DMS 273 (cell line): Measurements from ENCODE around the gene HPCAL1.

Source experiments
- DNase-seq: peaks from one replicate; lab custom pipeline; 2025; ENCODE audit not compliant: unreplicated experiment; lab: John Stamatoyannopoulos, UW

Gene HPCAL1

DNA sequence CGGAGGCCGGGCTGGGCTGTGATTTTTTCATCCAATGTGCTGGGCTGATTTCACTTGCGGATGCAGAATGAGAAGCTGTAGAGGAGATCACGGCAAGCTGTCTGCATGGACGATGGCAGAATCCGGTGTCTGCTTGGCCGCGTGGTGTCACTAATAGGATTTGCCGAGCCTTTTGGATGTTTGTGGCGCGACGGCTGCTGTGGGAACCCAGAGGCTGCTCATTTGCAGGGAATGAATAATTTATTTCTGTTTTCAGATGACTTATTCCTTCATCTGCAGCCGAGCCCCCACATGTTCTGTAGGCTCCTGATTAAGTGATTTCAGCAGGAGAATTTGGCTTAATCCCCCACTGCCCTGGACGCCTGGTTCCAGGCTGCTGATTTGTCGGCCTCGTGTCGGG, 82.8 kb downstream of the HPCAL1 start:
- DNase-seq, result peak; percentile 36

DNA sequence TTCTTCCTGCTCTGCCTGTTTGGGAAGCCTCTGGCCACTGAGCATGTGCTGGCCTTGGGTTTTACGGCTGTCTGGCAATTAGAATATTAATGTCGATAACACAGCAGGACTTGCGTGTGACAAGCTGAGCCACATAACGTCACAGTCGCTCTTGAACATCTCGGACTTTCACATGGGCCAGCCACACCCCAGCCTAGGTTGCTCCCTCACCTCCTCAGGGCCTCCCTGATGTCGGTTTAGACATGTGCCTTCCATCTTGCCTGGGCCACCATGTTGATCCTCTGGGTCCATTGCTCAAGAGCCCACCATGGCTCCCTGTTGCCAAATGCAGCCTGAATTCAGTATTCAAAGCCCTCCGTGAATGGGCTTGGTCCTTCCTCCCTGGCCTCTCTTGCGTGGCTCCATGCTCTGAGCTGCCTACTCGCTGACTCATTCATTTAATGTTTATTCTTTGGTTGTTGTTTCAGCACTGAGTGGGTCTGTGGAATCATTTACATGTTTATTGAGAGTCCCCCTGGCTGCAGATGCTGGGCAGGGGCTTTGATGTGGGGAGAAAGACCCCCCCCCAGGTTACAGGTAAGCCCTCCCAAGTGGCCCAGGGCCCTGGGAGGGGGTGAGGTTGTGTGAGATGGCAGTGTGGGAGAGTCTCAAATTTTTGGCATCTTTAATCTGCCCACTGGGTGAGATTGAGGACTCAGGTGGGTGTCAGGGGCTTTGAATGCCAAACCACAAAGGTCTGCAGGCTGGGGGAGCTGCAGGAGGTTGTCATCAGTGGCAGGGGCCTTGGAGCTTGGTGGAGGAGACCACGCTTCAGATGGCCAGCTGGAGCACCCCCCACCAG, 83.4 kb downstream of the HPCAL1 start:
- DNase-seq, result no peak

DNA sequence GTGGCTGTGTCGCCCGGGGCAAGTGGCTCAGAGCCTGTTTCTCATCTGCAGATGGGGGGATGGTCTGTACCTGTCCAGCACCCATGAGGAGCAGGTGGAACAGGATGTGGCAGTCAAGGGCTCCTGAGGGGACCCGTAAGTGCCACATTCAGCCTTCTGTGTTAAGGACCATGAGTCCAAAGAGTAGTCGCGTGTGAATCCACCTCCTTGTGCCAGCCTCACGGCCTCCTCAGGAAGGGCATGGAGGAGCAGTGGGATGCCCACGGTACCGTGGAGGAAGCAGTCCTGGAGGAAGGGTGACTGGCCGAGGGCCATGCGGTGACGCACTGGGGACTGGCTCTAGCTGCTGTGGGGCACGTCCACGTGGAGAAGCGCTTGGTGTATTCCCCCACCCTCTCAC, 84.3 kb downstream of the HPCAL1 start:
- DNase-seq, result no peak

DNA sequence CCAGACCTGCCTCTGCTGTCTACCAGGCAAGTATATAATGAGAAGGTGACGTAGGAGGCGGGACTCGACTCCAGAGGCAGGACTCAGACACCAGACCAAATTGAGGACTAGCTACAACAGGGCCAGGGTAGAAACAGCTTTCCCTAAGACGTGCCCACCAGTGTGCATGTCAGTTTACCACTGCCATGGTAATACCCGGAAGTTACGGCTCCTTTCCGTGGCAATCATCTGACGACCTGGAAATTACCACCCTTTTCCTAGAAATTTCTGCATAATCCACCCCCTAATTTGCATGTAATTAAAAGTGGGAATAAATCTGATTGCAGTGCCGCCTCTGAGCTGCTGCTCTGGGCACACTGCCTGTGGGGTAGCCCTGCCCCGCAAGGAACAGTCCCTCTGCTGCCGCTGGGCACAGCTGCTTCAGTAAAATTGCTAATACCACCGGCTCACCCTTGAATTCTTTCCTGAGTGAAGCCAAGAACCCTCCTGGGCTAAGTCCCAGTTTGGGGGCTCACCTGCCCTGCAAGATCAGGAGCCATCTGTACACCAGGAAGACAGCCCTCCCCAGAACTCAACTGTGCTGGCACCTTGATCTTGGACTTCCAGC, 86.4 kb downstream of the HPCAL1 start:
- no peak for DNase-seq

DNA sequence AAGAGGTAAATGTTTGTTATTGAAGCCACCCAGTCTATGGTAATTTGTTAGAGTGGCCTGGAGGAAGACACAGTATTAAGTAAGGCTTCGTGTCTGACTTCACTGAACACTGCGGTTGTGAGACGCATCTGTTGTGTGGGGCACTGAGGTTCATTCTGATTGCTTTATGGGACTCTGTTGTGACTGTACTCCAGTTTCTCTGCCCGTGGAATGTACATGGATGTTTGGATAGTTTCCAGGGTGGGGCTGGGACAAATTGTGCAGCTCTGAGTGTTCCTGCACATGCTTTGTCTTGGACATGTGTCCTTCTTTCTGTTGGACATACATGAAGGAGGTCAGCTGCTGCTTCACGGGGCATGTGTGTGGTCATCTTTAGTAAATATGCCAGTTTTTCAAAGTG, 86.9 kb downstream of the HPCAL1 start:
- DNase-seq, result no peak

DNA sequence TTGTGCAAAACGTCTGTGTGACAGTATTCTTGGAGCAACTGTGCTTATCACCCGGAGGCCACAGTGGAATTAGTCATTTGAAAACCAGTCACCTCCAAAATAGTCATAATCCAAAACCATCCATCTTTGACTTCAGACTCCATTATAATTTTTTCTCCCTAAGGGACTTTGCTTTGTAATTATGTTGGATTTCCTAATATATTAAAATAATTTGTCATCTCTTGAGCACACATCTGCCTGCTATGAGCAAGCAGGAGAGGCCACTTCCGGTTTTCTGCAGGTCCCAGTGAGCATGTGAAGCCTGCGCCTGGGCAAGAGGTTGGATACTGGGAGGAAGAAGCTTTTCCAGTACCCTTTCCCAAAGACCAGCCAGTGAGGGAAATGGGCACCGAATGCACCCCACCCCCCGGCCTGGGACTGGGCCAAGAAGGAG, 87.7 kb downstream of the HPCAL1 start:
- DNase-seq, result no peak

DNA sequence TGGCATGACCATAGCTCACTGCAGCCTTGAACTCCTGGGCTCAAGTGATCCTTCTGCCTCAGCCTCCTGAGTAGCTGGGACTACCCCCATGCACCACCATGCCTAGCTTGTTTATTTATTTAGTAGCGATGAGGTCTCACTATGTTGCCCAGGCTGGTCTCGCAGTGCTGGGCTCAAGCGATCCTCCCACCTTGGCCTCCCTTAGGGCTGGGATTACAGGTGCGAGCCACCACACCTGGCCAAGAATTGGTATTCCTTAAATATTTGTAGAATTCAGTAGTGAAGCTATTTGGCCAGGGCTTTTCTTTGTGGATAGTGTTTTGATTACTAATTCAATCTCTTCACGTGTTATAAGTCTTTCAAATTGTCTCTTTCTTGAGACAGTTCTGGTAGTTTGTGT, 89.4 kb downstream of the HPCAL1 start:
- no peak for DNase-seq

DNA sequence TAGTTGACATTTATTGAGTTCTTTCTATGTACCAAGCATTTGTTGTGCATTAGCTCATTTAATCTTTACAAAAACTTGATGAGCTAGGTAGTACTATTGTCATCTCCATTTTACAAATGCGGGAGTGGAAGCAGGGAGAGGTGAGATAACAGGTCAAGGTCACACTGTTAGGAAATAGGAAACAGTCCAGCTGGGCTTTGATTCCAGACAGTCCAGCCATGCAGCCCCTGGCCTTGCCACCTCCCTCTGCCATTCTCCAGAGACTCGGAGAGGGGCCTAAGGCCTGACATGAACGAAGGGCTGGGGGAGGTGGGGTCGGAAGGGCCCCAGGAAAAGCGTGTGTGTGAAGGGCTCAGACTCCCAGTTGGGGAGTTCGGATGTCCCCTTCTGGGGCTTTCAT, 89.8 kb downstream of the HPCAL1 start:
- DNase-seq, result no peak

DNA sequence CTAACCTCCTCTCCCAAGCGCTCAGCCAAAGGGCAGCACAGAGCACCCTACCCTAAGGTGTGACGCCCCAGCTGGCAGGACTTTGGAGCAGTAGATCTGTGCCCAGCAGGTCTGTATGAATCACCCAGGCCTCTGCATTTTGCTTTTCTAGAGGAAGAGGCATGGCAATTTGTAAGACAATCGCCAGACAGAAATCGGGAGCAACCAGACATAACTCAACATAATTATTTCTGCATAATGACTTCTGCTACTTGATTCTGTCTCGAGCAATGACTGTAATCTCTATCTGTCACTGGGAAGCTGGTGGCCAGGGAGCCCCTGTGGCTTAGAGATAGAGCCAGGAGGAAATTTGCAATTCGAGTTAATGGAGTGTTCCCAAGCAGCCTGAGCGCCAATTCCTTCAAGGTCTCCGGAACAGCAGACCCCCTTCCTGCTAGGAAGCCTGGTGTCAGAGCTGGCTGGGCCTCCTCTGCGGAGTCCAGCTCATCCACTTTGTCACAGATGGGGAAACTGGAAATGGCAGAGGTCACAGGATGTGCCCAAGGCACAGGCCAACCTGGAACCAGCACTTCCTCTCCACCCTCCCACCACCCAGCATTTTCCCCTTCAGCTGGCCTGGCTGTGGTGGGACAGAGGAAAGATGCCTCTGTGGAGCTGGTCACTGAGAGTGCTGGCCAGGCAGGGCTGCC, 90.4 kb downstream of the HPCAL1 start:
- no peak for DNase-seq

DNA sequence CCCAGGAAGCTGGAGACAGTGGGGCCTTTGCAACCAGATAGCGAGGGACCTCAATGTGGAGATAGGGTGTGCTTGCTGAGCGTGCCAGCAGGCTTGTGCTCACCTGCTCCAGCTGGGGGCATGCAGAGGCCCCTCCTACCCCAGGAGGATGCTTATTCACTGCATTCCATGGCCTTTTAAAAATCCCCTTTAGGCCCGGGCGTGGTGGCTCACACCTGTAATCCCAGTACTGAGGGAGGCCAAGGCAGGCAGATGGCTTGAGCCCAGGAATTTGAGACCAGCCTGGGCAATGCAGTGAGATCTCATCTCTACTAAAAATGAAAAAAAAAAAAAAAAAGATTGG, 90.9 kb downstream of the HPCAL1 start:
- no peak for DNase-seq

DNA sequence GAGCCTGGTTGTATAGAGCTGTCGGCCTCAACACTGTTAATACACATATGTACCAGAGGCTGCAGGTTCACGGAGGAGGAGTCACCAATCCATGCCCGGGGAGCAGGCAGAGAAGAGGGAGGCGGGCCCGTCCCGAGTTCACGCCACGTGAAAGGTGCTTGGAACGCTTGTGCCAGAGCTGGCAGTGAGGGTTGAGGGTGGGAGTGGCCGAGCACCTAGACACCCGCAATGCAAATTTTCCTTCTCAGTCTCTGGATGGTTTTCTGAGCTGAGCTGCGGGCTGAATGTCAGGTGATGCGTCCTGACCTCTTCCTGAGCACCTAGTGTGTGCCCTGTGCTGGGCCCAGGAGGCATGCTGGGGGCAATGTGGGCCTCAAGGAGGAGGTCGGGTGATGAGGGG, 93.2 kb downstream of the HPCAL1 start:
- no peak for DNase-seq

DNA sequence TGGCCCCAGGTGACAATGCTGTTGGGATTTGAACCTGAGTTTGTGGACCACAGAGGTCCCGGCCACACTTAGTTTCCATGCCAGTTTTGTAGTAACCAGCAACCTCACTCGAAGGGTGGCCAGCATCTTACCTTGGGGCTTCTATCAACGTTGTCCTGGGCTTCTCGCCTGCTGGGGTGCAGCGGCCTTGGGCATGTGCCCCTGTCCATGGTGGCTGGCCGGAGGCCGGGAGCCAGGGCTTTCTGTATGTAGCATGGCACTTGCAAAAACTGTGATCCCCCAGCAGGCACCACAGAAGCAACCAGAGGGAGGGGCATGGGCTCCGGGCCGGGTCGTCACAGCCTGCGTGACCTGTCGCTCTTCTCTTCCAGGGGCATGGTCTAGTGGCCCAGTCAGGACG, 93.8 kb downstream of the HPCAL1 start:
- DNase-seq, result no peak

DNA sequence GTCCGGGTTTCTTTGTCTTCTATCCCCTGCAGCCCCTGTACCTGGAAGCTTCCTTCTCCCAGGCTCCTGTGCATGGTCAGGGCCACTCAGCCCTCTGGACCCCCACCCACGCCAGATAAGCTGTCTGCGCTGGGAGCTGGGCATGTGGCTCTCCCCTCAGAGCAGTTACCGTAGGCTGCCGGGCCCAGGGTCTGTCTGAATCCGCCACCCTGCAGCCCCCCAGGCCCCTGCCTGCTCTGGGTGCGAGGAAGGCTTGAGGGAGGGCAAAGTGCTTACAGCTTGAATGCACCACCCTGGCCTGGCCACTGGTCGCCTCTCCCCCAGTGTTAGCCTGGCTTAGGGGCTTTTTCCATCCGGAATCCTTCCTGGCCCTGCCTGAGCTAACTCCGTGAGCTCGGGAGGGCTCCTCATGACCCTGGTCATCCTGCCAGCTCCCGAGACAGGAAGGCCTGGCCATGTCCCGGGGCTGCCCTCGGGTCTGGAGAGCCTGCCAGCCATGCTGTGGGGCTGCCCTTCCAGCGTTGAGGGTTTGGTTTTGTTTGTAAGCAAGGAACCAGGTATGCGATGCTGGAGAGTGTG, 94.7 kb downstream of the HPCAL1 start:
- no peak for DNase-seq

DNA sequence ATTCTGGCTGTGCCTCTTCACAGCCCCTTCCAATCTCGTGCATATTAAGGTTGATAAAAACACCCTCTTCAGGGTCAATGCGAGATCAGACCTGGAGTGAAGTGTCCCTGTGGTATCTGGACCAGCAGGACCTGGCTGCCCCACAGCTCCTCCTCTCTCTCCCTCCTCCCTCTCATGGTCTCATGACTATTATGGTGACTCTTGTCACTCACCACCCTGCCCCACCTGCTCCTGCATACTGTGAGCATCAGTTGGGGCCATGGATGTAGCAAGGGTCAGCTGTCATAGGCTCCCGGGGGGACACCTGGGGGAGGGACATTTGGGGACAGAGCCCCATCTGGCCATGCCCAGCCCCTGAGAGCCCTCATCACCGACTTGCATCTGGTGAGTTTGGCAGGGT, 95.2 kb downstream of the HPCAL1 start:
- no peak for DNase-seq

DNA sequence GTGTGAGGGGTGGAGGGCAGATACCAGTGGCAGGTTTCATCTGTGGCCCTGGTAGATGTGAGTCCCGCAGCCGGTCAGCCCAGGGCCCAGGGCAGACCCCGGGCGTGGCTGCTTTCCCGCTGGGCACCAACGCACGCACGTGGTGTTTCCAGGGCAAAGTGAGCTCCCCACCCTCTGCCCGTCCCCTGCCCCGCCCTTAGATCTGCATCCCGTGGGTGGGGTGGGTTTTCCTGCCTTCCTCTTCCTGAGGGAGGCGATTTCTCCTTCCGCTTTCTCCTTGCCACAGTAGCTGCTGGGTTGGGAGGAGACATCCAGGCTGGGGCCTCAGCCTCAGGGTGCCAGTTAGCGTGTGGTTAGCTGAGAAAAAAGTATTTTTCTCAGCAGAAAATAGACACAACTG, 95.8 kb downstream of the HPCAL1 start:
- DNase-seq, result no peak

DNA sequence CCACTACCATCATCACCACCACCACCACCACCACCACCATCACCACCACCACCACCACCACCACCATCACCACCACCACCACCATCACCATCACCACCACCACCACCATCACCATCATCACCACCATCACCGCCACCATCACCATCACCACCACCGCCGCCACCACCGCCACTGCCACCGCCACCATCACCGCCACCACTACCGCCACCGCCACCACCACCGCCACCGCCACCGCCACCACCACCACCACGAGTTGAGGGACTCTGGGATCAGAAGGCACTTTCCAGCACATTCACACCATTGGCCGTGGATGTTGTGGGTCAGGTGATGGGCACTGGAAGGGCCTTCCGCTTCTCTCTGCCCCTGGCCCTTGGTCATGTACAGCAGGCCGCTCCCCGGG, 96.7 kb downstream of the HPCAL1 start:
- DNase-seq, result no peak

DNA sequence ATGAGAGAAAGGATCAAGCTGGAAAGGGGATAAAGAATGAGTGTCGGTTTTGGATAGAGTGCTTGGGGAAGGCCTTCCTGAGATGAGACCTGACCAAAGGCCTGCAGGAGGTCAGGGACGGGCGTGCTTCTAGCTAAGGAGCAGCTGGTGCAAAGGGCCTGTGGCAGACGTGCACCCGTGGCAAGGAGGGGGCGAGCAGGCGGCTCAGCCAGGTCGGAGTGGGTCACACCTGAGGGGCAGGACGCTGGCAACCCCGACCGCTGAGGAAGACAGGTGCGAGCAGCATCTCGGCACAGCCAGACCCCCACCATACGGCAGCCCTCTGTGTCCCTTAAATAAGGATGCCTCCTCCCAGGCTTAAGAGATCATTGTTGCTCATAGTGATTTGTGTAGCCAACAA, 97.3 kb downstream of the HPCAL1 start:
- no peak for DNase-seq

DNA sequence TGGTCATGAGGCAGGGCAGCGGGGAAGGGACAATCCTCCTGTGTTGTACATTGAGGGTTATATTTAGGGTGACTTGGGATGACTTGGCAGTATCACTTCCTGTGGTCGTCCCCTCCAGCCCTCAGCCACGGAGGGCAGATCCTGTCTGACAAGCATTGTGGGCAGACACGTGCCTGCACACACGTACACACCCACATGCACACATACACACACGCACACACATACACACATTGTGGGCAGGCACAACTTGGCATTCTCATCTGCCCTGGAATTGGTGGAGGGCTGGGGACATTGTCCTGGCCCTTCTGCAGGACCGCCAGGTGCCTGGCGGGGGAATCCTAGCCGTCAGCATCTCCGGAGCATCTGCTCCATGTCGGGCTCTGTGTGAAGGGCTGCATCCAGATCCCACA, 97.9 kb downstream of the HPCAL1 start:
- DNase-seq, result no peak

DNA sequence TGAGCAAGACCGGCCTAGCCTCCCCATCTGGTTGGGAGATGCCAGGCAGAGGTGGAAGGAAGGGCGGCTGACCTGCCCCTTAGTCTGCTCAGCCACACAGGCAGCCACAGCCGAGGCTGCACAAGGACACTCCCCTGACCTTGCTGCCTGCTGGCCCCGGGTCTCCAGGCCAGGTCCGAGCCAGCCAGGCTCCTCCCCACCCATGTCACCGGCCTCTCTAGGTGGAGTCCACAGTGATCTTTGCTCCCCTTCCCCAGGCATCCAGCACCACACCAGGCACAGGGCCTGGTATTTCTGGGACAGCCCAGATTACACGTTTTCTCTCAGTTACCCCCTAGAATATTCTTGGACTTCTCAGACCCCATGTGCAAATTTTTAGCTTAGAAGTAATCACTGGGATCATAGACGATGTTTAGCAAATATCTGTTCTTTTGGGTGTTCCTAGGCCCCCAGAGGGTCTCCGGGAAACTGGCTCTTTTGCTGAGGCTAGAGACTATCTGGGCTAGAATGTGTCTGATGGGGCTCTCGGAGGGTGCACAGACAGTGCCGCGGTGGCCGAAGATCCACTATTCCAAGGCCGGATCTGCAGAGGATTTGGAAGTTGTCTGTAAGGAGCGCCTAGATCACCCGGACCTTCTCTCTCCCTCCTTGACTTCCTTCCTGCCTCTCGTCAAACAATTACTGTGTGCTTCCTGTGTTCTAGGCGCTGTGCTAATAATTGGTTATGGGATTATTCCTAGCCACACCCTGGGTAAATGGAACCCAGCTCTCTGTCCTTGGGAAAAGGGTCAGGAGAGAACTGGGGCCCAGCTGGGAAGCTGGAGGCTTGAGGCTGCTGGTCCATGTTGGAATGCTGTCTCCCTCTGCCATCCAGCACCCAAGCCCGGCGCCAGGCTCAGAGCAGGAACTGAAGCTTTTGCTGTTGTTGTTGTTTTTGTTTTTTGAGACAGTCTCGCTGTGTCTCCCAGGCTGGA, 98.6 kb downstream of the HPCAL1 start:
- DNase-seq, result no peak

DNA sequence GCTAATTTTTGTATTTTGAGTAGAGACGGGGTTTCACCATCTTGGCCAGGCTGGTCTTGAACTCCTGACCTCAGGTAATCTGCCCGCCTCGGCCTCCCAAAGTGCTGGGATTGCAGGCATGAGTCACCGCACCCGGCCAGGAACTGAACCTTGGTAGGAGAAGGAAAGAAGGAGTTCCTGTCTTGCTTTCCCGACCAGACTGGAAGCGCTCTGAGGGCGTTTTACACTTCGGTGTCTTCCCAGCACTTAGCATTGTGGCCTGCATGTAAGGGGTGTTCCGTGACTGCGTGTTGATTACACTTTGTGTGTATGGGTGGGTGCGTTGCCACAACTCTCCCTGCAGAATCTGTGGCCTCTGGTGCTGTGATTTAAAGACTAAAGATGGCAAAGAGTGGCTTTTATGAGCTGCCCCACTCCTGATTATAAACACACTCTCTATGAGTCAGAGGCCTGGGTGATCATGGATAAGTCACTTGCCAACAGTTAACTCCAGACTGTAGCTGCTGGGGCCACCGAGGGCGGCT, 99.4 kb downstream of the HPCAL1 start:
- DNase-seq, result no peak
